Endodermal cell (in vitro differentiated cells): ENCODE data around the gene LRRC47. TPM values are rescaled to one million over a fixed set of nuclear protein-coding genes. Genes with fewer than 3 reads are reported as not detected.

Experiments
- DNase-seq: peaks from one replicate; pipeline ENCODE4 v3.0.0-alpha.2; 2017
- H3K27ac ChIP-seq: 2 replicates; pipeline ENCODE4 v1.5.1; 2013; ENCODE audit warnings: mild to moderate bottlenecking, low read depth, low read length, moderate library complexity
- H3K27me3 ChIP-seq: 2 replicates; pipeline ENCODE4 v1.6.1; 2013; ENCODE audit warnings: mild to moderate bottlenecking, low read length, moderate library complexity; ENCODE audit not compliant: insufficient read depth, control insufficient read depth, poor library complexity, severe bottlenecking
- H3K36me3 ChIP-seq: 2 replicates; pipeline ENCODE4 v1.7.0; 2013; ENCODE audit warnings: mild to moderate bottlenecking, low read length, moderate library complexity; ENCODE audit not compliant: control insufficient read depth, insufficient read depth
- H3K4me1 ChIP-seq: one replicate; pipeline ENCODE4 v1.7.0; 2013; ENCODE audit warnings: low read length; ENCODE audit not compliant: control insufficient read depth, insufficient read depth
- H3K4me3 ChIP-seq: 2 replicates; pipeline ENCODE4 v1.5.1; 2013; ENCODE audit warnings: mild to moderate bottlenecking, low read length, moderate library complexity
- H3K9ac ChIP-seq: 2 replicates; pipeline ENCODE4 v1.6.1; 2013; ENCODE audit warnings: mild to moderate bottlenecking, low read length, moderate library complexity; ENCODE audit not compliant: poor library complexity, severe bottlenecking; ENCODE audit errors: extremely low read depth
- H3K9me3 ChIP-seq: 2 replicates; pipeline ENCODE4 v1.6.1; 2013; ENCODE audit warnings: mild to moderate bottlenecking, low read length, moderate library complexity; ENCODE audit not compliant: control insufficient read depth
- H3K27ac Mint-ChIP-seq: 2 replicates; pipeline ENCODE4 v1.8.0; 2020; ENCODE audit warnings: mixed read lengths
- H3K27me3 Mint-ChIP-seq: 2 replicates; pipeline ENCODE4 v1.8.0; 2021; ENCODE audit warnings: mild to moderate bottlenecking, mixed read lengths; ENCODE audit not compliant: insufficient read depth
- H3K36me3 Mint-ChIP-seq: 2 replicates; pipeline ENCODE4 v1.8.0; 2020; ENCODE audit warnings: low read depth, mixed read lengths
- H3K4me1 Mint-ChIP-seq: 2 replicates; pipeline ENCODE4 v1.8.0; 2020; ENCODE audit warnings: mixed read lengths
- H3K4me3 Mint-ChIP-seq: 2 replicates; pipeline ENCODE4 v1.8.0; 2020; ENCODE audit warnings: mild to moderate bottlenecking, moderate library complexity, mixed read lengths
- H3K9me3 Mint-ChIP-seq: 2 replicates; pipeline ENCODE4 v1.8.0; 2020; ENCODE audit warnings: mild to moderate bottlenecking, mixed read lengths
- WGBS, 2 experiments: methylation state at CpG; one replicate each; pipeline versions ENCODE4 v1.1.5 to v1.1.7; 2013; ENCODE audit warnings: missing lambda C conversion rate in 2 of 2, mixed read lengths in 1 of 2; ENCODE audit not compliant: insufficient coverage in 1 of 2, insufficient read length in 1 of 2; 5-methylcytosine and 5-hydroxymethylcytosine counted together
- total RNA-seq, 2 donors: library from RNA; stranded (reverse); fragmentation: NEBNext Ultra II Directional in 1 of 2; extraction: Animal tissue kit (Norgen Biotek cat#: 25700) in 1 of 2; gene quantifications; 2 replicates in 1 of 2; 3 replicates in 1 of 2; pipeline ENCODE4 v1.2.1, GENCODE V29; 2021
- TF ChIP-seq, protein P1 (sequence below): fragments of 200-600 bp; sonication (generic); conservative IDR thresholded peaks from 2 replicates; pipeline ENCODE4 v1.5.0; 2021; ENCODE audit warnings: antibody characterized with exemption, mild to moderate bottlenecking

Gene LRRC47
- total RNA-seq, 2 donors from 2014 or later, result 49.9 to 59.7 TPM

- peaks cover 13% of the 10 kb centered on the region for H3K4me1 Mint-ChIP-seq
Measured at GRCh38 chr1:3799976-3800685, 3.8 kb upstream of the LRRC47 start.

GRCh38 chr1:3795453-3796214 is 664 bp downstream of the LRRC47 start:
- Mint-ChIP-seq H3K4me3 (peak overlapping the region; percentile 75), H3K36me3 (peaks cover 14% of the 10 kb centered on the region), H3K27me3 (peaks cover 8% of the 10 kb centered on the region), H3K4me1 (peaks cover 24% of the 10 kb centered on the region), H3K9me3 (peaks cover 2% of the 10 kb centered on the region), H3K27ac (peak overlapping the region; percentile 76)
- Histone ChIP-seq H3K27me3 (no peaks in the 10 kb centered on the region), H3K27ac (no peak overlapping the region), H3K4me3 (peak overlapping the region; percentile 97), H3K9me3 (peaks cover 4% of the 10 kb centered on the region), H3K4me1 (no peaks in the 10 kb centered on the region), H3K36me3 (no peaks in the 10 kb centered on the region), H3K9ac (peak overlapping the region; percentile 78)
- DNase-seq, result no peak
- TF ChIP-seq, protein P1, sequence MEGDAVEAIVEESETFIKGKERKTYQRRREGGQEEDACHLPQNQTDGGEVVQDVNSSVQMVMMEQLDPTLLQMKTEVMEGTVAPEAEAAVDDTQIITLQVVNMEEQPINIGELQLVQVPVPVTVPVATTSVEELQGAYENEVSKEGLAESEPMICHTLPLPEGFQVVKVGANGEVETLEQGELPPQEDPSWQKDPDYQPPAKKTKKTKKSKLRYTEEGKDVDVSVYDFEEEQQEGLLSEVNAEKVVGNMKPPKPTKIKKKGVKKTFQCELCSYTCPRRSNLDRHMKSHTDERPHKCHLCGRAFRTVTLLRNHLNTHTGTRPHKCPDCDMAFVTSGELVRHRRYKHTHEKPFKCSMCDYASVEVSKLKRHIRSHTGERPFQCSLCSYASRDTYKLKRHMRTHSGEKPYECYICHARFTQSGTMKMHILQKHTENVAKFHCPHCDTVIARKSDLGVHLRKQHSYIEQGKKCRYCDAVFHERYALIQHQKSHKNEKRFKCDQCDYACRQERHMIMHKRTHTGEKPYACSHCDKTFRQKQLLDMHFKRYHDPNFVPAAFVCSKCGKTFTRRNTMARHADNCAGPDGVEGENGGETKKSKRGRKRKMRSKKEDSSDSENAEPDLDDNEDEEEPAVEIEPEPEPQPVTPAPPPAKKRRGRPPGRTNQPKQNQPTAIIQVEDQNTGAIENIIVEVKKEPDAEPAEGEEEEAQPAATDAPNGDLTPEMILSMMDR, result no peak
- 5 to 12% methylated on average over 16 to 53 of the region's 53 CpGs for WGBS, 2 experiments

More at GRCh38 chr1:3799976-3800685, 3.8 kb upstream of the LRRC47 start:
- Histone ChIP-seq H3K27ac (peak overlapping the region; percentile 50), H3K27me3 (no peaks in the 10 kb centered on the region), H3K36me3 (no peaks in the 10 kb centered on the region), H3K4me1 (no peaks in the 10 kb centered on the region), H3K4me3 (no peak overlapping the region), H3K9me3 (peaks cover 11% of the 10 kb centered on the region), H3K9ac (no peak overlapping the region)
- WGBS, 2 experiments, result 86 to 92% methylated on average over 6 to 11 of the region's 11 CpGs
- Mint-ChIP-seq H3K9me3 (peaks cover 26% of the 10 kb centered on the region), H3K27ac (no peak overlapping the region), H3K36me3 (no peaks in the 10 kb centered on the region), H3K27me3 (peaks cover 18% of the 10 kb centered on the region), H3K4me3 (no peak overlapping the region)
- DNase-seq, result no peak
- TF ChIP-seq, protein P1, result no peak

DNA sequence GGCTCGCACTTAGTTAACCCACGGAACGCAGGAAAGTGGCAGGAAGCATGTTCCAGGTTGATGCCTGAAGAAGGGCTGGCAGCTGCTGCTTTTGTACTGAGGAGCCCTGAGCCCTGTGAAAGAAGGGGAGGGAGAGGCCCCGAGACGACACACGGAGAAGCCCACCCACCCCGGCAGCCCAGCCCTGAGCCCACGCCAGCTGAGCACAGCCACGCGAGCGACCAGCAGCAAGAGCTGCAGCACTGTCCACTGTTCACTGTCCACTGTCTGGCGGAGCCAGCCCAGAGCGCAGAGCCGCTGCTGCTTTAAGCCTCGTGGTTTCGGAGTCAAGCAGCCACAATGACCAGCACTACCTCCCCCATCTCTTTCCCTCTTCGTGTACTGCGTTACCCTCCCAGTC is 5.3 kb downstream of the LRRC47 start:
- Mint-ChIP-seq H3K9me3 (no peaks in the 10 kb centered on the region), H3K27ac (no peak overlapping the region), H3K27me3 (no peaks in the 10 kb centered on the region), H3K4me1 (peaks cover 18% of the 10 kb centered on the region), H3K4me3 (no peak overlapping the region), H3K36me3 (peaks cover 40% of the 10 kb centered on the region)
- Histone ChIP-seq H3K9ac (no peak overlapping the region), H3K4me1 (no peaks in the 10 kb centered on the region), H3K36me3 (peaks cover 12% of the 10 kb centered on the region), H3K27ac (no peak overlapping the region), H3K27me3 (no peaks in the 10 kb centered on the region), H3K4me3 (no peak overlapping the region), H3K9me3 (no peaks in the 10 kb centered on the region)
- 93 to 96% methylated on average over 13 to 18 of the region's 18 CpGs for WGBS, 2 experiments
- TF ChIP-seq, protein P1, result no peak
- DNase-seq, result no peak
